ENCODE measurements around the gene MAGEA9B.
"Not testable (repeated sequence)": the region's sequence is repeated elsewhere in the genome, so short reads cannot be mapped to it uniquely, and the experiment has no call there.

DNA sequence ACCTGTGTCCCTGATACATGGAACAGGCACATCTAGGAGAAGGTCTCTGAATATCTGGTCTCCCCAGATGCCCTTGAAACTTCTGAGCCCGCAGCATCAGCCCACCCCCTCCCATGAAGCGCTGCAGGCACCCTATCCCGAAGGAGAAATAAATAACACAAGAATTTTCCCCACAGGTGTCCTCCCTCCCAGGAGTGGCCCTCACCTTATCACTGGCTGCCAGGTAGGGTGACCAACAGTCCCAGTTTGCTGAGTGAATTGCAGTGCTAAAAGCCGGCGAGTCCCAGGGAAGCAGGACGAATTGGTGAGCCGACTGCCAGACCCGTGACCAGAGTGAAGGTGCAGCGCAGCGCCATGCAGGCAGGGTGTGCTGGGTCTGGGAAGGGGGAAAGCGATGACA, 53.3 kb downstream of the MAGEA9B start:
- not testable (repeated sequence) for TF ChIP-seq BHLHE40 (IDR thresholded peaks at IDR 0.05; ENCODE audit: borderline replicate concordance); FOXK2 (IDR thresholded peaks at IDR 0.05); SP1 (IDR thresholded peaks at IDR 0.05); FOXA1 (IDR thresholded peaks at IDR 0.05); NFRKB (IDR thresholded peaks at IDR 0.05); SUZ12 (IDR thresholded peaks at IDR 0.05); HDGF (IDR thresholded peaks at IDR 0.05; ENCODE audit: borderline replicate concordance); PKNOX1 (IDR thresholded peaks at IDR 0.05); L3MBTL2 (conservative IDR thresholded peaks at IDR 0.05); LEF1 (IDR thresholded peaks at IDR 0.05; ENCODE audit: borderline replicate concordance); TARDBP (IDR thresholded peaks at IDR 0.05); ZNF384 (IDR thresholded peaks at IDR 0.05); FOXM1 (IDR thresholded peaks at IDR 0.05; ENCODE audit: borderline replicate concordance); ELF4 (IDR thresholded peaks at IDR 0.05)
